RPMI8226 (cell line): Measurements from ENCODE around the gene PDLIM5.

Source experiments
- DNase-seq: peaks from one replicate; pipeline ENCODE4 v3.0.0-alpha.2; 2015

Gene PDLIM5

DNA sequence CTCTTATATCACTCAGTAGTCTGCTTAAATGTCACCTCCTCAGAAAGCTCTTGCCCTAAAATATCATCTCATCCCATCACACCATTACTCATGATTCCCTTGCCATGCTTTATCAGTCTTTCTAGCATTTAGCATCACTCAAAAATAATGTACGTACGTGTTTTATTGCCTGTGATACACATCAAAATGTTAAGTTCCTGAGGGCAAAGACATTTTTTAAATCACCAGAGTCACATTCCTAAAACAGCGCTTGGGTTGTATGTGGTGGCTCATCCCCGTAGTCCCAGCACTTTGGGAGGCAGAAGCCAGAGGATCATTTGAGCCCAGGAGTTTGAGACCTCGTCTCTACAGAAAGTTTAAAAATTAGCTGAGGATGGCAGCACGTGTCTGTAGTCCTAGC, 21.3 kb upstream of the PDLIM5 start:
- DNase-seq: no peak

DNA sequence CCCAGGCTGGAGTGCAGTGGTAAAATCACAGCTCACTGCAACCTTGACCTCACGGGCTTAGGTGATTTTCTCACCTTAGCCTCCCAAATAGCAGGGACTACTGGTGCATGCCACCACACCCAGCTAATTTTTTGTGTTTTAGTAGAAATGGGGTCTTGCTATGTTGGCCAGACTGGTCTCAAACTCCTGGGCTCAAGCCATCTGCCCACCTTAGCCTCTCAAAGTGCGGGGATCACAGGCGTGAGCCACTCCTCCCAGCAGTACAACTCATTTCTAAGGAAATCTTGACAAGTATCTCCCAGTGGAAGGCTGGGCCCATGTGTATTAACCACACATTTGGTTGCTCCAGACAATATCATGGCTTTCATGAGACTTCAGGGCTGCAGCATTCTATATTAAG, 20.4 kb upstream of the PDLIM5 start:
- no peak for DNase-seq

DNA sequence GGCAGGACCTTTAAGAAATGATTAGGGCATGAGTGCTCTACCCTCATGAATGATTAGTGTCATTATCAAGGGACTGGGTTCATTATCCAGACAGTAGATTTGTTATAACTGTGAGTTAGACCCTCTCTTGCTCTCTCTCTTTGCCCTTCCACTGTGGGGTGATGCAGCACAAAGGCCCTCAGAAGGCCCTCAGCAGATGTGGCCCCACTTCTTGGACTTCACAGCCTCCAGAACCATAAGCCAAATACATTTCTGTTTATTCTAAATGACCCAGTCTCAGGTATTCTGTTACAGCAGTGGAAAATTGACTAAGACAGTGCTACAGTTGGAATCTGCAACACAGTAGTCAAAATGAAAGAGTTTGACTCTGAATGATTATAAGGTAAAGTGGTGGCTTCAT, 17.2 kb upstream of the PDLIM5 start:
- no peak for DNase-seq

DNA sequence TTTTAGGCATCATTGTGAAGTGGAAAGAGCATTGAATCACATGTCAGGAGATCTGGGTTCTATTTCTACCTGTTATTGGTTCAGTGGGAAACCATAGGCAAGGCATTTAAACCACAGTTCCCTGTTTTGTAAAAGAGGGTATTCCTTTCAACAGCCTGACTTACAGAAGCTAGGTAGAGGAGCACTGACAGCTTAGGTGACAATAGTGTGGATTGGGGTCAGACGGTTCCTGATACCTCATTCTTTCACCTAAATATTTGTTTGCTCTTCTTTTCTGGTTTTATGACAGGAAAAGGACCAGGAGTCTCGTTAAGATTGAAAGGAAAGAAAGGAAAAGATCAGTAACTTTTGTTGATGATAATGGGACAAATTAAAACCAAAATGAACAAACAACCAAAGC, 15.9 kb upstream of the PDLIM5 start:
- DNase-seq: no peak

DNA sequence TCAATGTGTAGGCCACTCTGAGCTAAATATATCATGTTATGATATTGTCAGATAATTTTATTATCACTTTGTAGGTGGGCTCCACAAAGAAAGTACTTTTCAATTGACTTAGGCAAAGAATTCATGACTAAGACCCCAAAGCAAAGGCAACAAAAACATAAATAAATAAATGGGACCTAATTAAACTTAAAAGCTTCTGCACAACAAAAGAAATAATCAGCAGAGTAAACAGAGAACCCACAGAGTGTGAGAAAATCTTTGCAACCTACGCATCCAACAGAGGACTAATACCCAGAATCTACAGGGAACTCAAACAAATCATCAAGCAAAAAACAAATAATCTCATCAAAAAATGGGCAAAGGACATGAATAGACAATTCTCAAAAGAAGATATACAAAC, 15.2 kb upstream of the PDLIM5 start:
- no peak for DNase-seq

DNA sequence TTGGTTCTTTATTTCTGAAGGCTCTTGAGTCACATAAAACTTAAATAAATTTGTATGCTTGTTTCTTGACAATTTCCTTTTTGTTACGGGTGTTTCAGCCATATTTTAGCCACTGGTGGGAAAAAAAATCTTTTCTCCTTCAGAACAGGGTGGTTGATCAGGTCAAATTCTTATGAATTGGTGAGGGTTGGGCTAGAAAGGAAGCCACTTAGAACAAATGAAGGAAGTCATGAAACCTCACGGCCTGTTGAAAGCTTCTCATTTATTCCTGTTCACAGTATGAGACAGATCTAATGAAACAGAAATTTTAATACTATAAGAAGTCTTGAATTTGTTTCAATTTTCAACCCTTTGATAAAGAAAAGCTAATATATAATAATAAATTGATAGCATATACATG, 12.1 kb upstream of the PDLIM5 start:
- no peak for DNase-seq

DNA sequence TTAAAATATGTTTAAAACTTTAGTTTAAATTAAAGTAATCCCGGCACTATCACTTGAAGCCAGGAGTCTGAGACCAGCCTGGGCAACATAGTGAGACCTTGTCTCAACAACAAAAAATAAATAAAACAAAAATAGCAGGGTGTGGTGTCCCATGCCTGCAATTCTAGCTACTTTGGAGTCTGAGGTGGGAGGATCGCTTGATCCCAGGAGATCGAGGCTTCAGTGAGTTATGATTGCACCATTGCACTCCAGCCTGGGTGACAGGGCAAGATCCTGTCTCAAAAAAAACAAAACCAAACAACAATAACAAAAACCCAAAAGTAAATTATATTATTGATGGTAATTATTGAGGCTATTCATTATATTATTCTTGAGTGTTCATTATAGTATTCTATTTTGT, 9.9 kb upstream of the PDLIM5 start:
- no peak for DNase-seq

DNA sequence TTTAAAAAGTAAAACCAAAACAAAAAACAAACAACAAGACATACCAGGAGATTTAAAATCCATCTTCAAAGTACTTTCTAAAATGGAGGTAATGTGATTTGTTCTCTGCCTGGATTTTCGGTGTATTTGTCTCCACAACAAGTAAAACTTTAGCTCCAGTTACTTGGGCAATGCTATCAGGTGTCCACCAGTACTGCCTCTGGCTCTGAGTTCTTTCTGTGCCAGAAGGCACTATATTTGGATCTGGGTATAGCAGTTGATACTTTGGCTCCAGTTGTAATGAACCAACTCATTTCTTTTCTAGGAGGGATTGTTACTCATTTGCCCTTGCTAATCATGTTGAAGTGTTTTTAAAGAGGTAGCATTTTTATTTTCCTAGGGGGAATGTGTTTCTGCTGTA, 9.5 kb upstream of the PDLIM5 start:
- no peak for DNase-seq

DNA sequence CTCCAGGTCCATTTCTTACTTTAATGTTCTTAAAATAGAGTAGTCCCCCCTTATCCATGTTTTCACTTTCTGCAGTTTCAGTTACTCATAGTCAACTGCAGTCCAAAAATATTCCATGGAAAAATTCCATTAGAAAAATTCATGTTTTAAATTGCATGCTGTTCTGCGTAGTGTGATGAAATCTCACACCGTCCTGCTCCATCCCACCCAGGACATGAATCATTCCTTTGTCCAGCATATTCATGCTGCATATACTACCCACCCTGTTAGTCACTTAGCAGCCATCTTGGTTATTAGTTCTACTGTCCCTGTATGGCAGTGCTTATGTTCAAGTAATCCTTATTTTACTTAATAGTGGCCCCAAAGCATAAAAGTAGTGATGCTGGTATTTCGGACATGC, 5.4 kb upstream of the PDLIM5 start:
- DNase-seq: no peak

DNA sequence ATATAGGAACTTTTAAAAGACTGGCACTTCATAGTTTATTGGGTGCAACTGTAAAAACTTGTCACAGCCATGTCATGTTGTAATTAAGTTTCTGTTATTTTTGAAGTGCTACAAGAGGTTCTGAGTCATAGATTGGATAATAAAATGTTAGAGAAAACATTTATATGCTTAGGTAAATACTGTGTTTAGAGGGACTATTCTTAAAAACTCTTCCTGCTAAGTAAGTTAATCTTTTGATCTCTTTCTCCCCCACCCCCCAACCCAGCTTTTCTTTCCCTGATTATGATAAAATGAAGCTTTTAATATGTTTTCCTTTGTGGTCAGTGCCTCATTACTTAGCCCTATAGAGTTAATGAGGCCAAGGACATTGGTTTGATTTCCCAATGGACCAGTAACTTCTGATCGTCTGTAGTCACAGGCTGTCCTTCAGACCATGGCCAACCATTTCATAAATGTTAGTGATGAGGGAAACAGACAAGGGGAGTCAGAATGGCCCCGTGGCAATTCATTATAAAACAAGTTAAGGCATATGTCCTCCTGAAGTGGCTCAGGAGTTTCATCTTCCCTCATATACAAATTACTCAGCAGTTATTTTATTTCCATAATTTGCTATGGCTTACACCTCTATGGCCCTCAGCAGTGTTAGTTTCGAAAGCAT, 3.9 kb upstream of the PDLIM5 start:
- DNase-seq: no peak

DNA sequence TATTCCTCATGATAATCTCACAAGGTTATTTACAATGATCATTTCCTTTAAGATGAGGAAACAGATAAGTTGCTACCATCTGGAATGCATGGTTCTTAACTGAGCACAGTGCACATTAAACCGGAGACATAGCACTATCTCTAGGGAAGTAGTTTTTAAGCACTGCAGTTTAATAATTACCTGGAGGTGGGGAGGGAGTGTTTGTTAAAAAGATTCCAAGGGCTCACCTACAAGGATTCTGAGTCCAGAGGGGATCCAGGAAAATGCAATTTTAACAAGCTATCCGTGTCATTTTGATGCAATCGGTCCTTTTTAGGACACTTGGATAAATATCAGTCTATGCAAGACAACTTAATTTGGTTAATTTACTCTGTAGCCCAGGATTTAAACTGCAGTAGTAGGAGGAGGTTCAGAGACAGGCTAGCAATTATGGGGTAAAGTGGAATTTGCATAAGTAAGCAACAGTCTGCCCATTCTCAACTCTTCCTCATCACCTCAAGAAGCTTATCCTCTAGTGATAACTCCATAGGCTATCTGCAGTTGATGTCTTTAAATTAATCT, 2.8 kb upstream of the PDLIM5 start:
- DNase-seq: no peak

DNA sequence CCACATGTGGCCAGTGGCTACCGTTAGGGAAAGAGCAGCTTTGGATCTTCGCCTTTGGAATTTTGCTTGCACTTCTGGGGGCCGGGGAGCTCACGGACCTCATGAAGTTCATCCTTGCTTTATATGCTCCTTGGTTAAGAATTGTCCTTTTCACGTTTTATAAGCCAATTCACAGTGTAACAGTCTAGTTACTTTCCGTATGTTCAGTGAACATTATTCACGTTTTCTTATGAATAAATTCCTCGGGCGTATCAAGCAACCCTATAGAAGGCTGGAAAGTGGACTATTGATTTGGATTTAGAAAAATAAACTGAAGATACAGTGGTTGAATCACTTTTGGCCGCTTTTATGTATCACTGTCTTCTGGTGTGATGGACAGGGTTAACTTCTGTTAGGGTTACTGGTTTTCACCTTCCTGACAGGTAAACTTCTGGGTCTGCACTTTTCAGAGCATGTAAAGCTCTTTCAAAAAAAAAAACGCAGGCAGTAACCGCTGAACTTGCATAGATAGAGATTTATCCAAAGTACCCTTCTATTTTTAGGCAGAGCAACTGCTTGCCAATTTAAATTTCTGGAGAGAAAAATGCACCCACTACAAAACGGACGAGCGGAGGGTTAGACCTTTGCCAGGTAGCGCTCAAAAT, 569 bp upstream of the PDLIM5 start:
- no peak for DNase-seq

DNA sequence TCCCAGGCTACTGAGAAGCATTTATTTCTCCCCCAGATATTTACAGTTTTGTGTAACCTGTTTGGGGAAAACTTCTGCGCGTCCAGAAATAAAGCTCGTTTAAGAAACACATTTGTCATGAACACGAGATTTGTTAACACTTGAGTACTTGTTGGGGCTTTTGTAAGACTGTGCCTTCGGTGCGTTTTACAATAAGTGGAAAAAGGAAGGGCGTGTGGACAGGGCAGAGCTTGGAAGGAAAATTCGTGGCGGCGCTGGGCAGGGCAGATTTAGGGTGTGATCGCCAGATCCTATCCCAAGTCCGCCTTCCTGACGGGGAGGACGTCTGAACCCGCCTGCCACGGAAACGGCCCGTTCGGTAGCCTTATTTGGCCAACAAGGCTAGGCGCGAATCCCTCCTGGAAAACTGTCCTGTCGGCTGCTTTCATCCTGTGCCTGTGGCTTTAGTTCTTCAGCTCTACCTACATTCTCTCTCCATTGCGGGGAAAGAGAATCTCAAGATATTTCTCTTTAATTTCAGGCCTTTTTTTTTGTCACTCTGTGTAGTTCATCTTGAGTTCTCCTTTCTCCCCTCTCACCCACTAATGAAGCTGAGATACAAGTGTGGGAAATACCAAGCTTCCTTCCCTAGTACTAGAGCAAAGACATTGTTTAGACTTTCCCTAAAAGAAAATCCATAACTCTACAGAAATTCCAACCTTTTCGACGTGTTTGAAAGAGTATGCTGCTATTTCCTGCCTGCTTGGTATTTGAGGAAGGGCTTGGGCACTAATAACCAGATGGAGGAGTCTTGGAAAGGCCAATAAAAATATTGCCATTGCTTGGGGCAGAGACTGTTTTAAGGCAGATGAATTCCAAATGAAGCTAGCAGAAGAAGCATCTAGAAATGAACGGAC, 982 bp downstream of the PDLIM5 start:
- peak; percentile 34 for DNase-seq

DNA sequence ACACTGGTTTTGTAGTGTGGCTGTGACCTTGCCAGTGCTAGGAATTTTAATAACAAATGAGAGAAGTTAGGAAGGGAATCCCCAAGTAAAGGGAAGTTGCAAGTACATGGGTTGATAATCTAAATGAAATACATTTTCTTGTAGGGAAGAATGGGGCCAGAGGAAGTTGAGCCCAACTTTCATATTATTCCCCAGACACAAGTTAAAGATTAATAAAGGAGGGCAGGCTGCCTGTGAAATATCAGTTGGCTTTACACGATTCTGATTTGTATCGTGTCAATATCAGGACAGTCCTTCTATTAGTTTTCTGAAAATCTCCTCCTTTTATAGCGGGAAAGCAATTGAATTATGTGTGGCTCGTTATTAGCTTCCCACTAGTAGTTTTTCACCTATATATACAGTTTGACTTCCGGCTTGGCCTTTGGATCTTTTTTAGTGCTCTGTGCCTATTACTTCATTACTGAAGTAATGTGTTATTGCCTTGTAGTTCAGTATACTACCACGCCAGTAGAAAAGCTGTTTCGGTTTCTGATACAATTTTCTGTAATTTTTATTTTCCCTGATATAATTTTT, 1.7 kb downstream of the PDLIM5 start:
- DNase-seq: no peak

DNA sequence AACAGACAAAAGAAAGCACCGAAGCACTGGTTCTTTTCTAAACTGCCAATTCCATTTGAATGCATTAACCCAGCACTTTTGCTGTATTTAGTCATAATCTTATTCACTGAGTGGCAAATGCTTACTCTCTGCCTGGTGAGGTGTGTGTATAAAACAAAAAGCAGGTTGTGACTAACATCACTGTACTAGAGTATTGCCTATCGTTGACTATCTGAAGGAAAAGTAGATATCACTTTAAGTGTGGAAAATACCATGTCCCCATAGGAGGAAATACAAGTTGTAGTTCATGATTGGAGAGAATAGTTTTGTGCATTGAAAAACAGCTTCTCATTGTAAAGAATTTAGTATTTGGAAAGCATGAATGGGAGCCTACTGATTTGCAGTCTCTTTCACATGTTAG, 2.7 kb downstream of the PDLIM5 start:
- no peak for DNase-seq

DNA sequence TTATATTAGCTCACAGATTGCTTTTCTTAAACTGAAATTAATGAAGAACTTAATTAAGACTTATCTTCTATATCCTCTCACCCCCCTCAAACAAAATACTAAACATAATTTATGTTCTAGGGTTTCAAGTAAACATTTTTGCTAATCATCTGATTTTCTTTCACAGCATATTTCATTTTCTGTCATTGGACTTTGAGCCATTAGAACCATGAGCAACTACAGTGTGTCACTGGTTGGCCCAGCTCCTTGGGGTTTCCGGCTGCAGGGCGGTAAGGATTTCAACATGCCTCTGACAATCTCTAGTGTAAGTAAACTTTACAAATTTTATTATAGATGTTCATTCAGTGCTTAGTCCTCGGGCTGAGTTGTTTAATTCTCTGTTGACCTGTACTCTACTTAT, 3.3 kb downstream of the PDLIM5 start:
- no peak for DNase-seq

DNA sequence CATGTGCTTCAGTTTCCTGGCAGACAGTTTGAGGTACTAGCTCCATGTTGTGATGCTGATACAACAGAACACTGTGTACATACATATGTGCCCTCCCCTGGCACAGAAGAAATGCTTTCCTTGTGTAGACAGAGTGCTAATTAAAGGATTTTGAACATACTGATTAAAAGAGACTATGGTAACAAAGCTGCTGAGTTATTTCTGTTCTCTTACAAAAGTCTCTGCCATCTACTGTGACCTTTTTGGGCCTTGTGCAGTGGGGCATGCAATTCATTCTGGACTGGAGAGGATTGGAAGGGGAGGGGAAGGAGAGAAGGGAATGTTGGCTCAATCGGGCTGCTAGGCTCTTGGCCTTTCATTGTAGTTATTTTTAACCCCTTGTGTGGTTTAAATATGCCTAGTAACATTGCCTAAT, 6.0 kb downstream of the PDLIM5 start:
- DNase-seq: peak; percentile 3

DNA sequence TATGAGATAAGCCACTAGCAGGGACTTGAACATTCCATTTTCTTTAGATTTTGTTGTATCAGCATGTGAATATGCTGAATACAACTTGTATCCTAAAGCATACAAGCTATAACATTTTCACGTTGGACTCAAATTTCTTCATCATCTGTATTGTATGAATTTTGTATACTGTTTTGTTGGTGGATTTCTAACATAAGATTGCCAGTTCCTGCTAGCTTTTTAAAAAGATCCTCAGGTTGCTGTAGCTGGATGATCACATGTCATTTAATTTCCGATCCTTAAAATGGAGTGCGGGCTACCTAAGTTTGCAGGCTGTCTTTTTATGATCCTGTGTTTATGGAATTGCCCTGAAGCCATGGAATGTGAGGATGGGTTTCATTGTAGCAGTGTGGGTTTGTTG, 6.9 kb downstream of the PDLIM5 start:
- DNase-seq: no peak

DNA sequence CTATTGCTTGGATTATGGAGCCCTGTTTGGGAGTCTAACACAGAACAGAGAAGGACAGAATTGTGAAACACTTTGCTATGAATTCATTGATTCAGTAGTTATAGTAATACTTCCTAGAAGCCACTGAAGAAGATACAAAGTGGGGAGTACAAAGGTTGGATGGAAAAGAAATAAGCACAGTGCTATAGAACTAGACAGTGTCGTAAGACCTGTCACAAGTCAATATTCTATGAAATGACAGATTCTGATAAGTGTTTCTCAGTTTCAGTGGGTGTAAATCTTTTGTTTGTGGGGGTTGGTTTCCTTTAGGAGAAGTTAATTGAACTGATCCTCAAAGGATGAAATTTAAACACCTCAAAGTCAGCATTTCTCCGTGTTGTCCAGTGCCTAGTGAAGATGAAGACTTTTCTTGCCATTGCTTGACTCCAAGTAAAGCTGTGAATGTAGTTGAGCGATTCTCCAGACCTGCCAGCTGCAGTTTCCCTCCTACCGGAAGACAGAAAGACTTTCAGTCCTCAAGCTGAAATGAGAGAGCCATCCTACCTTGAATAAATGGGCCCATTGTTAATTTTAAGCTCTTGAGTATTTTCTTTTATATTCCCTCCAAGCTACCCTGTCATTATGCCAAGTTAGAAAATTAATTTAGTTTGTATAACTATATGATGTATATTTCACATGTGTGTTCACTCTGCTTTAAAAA, 7.9 kb downstream of the PDLIM5 start:
- DNase-seq: no peak

DNA sequence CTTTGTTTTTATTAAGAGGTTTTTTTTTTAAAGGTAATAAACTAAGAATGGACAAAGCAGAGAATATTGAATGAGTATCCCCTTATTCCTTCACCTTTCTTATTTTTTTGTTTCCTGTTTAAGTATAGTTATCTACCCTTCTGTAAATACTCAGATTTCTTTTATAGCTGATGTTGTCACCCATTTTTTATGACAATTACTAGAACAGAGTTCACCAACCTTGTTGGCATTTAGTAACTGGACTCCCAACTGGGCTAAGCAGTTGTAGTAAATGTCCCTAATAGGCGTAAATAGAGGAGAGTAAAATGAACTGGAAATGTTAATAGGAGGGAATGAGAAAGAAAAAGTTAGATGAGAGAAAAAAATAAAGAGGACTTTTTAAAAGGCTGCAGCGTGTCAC, 9.8 kb downstream of the PDLIM5 start:
- no peak for DNase-seq

DNA sequence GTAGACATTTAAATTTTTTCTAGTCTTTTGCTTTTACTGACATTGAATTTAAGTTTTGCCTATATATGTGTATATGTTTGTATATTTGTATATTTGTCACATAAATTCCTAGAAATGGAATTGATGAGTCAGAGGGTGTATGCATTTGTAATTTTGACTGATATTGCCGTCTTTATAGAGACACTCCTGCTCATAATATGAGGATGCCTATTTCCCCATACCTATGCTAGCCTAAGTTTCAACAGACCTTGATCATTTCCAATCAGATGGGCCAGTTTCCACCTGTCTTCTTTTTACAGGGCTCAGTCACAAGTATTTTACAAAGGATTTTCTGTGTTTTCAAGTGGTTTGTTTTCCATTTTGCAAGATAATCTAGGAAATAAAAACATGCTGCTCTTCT, 10.8 kb downstream of the PDLIM5 start:
- no peak for DNase-seq

DNA sequence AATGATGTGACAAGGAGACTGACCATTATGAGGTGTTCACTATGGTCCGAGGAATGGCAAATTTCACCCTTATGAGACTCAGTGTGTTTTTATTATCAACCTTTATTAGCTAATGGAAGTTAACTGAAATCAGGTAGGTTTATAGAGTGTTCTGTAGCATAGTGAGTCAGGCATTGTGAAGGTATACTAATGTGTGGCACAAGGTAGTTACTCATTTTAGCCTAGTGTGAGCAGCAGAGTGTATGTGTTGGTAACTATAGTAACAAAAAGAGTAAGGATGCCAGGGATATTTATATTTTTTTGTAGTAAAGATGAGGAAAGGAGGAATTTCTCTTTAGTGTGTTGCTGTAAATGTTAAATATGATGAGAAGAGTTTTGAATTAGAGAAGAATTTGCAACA, 12.0 kb downstream of the PDLIM5 start:
- no peak for DNase-seq

DNA sequence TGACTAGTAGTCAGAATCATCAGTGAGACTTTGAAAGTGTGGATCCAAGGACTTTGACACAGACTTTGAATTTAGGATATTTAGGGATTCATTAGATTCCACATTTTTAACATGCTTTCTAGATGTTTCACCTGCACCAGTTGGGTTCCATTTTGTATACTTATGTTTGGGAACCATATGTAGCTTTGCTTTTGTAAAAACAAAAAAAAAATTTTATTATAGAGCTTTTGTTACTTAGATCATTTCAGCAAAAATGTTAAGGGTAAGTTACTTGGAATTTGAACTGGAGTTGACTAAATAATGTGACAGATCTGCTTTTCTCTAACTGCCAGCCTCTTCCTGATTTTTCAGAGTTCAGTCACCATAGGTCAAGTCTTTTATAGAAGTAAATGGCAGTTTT, 14.6 kb downstream of the PDLIM5 start:
- no peak for DNase-seq
